ENCODE measurements around the gene HARS2.

HARS2 gene

DNA sequence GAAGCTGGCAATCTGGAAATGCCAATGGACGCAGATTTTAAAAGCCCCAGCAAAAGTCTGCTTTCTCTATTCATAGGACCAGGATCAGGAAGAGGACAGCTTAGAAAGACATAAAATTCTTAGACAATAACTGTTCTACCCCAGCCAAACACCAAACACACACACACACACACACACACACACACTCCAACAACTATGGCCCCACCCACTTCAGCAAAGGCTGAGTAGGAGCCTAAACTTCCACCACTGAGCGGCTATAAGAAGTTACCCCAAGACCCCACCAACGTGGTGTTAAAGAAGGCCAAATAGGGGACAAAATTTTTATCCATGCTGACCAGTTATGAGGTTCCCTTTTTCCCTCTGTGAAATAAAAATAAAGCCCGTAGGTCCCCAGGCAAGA, 41.8 kb downstream of the HARS2 start:
- Histone ChIP-seq H3K4me3 (ENCODE audit: low read length) (no peak overlapping the region), H3K79me2 (ENCODE audit: control insufficient read depth, low read length) (no peaks in the 10 kb centered on the region), H3F3A (ENCODE audit: control insufficient read depth, insufficient read depth) (no peaks in the 10 kb centered on the region), H3K9me2 (replicated peaks; ENCODE audit: control insufficient read depth, low read length) (no peaks in the 10 kb centered on the region), H3K36me3 (ENCODE audit: control insufficient read depth, low read length) (no peaks in the 10 kb centered on the region), H3K27me3 (ENCODE audit: control insufficient read depth, low read length) (peaks cover 16% of the 10 kb centered on the region), H3K9me3 (ENCODE audit: control insufficient read depth, insufficient read depth, low read length) (no peaks in the 10 kb centered on the region), H3K27ac (ENCODE audit: low read depth, low read length) (no peak overlapping the region), H3K4me2 (ENCODE audit: low read length) (no peak overlapping the region), H3K4me1 (ENCODE audit: control insufficient read depth, low read length) (no peaks in the 10 kb centered on the region), H4K20me1 (ENCODE audit: control insufficient read depth, insufficient read depth, low read depth, low read length) (no peaks in the 10 kb centered on the region)
- TF ChIP-seq, protein P1, sequence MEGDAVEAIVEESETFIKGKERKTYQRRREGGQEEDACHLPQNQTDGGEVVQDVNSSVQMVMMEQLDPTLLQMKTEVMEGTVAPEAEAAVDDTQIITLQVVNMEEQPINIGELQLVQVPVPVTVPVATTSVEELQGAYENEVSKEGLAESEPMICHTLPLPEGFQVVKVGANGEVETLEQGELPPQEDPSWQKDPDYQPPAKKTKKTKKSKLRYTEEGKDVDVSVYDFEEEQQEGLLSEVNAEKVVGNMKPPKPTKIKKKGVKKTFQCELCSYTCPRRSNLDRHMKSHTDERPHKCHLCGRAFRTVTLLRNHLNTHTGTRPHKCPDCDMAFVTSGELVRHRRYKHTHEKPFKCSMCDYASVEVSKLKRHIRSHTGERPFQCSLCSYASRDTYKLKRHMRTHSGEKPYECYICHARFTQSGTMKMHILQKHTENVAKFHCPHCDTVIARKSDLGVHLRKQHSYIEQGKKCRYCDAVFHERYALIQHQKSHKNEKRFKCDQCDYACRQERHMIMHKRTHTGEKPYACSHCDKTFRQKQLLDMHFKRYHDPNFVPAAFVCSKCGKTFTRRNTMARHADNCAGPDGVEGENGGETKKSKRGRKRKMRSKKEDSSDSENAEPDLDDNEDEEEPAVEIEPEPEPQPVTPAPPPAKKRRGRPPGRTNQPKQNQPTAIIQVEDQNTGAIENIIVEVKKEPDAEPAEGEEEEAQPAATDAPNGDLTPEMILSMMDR (IDR thresholded peaks at IDR 0.05; ENCODE audit: low read depth, low read length, poor library complexity, severe bottlenecking) = no peak
- TF ChIP-seq EZH2phosphoT487 (IDR thresholded peaks at IDR 0.05; ENCODE audit: borderline replicate concordance, low read length) = no peak

DNA sequence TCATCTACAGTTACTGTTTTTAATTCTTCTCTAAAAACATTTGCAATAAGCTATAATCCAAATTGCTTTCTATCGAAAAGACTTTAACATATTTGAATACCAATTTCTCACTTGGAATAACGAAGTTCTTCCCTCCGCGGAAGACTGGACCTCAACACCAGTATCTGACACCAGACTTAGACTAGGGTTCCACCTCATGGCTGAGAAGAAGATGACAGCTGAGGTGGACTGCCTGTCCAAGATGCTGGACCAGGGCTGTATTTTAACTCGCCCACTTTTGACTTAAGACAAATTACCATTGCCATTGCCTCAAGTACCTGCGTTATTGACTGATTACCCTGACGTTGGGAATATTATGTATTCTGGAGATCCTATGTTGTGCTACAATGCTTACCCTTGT, 43.1 kb downstream of the HARS2 start:
- Histone ChIP-seq H3K79me2 (ENCODE audit: control insufficient read depth, low read length) (no peaks in the 10 kb centered on the region), H3F3A (ENCODE audit: control insufficient read depth, insufficient read depth) (no peaks in the 10 kb centered on the region), H3K4me2 (ENCODE audit: low read length) (no peak overlapping the region), H4K20me1 (ENCODE audit: control insufficient read depth, insufficient read depth, low read depth, low read length) (no peaks in the 10 kb centered on the region), H3K4me3 (ENCODE audit: low read length) (no peak overlapping the region), H3K36me3 (ENCODE audit: control insufficient read depth, low read length) (no peaks in the 10 kb centered on the region), H3K27me3 (ENCODE audit: control insufficient read depth, low read length) (peaks cover 16% of the 10 kb centered on the region), H3K27ac (ENCODE audit: low read depth, low read length) (no peak overlapping the region), H3K9me2 (replicated peaks; ENCODE audit: control insufficient read depth, low read length) (no peaks in the 10 kb centered on the region), H3K9me3 (ENCODE audit: control insufficient read depth, insufficient read depth, low read length) (no peaks in the 10 kb centered on the region), H3K4me1 (ENCODE audit: control insufficient read depth, low read length) (no peaks in the 10 kb centered on the region)
- no peak for TF ChIP-seq EZH2phosphoT487 (IDR thresholded peaks at IDR 0.05; ENCODE audit: borderline replicate concordance, low read length)
- TF ChIP-seq, protein P1 (IDR thresholded peaks at IDR 0.05; ENCODE audit: low read depth, low read length, poor library complexity, severe bottlenecking) = no peak

DNA sequence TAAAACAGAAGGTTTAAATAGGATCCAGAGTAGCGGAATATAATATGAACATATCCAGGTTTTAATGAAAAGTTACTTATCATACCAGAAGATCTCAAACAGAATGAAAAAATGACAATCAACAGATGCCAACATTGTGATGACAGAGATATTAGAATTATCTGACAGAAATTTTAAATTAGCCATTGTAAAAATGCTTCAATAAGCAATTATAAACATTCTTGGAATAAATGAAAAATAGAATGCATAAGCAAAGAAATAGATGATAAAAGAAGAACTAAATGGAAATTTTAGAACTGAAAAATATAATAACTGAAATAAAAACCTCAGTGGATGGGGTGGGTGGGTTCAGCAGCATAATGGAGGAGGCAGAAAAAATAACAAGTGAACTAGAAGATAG, 46.2 kb downstream of the HARS2 start:
- Histone ChIP-seq H3K27me3 (ENCODE audit: control insufficient read depth, low read length) (peaks cover 16% of the 10 kb centered on the region), H3K9me3 (ENCODE audit: control insufficient read depth, insufficient read depth, low read length) (no peaks in the 10 kb centered on the region), H4K20me1 (ENCODE audit: control insufficient read depth, insufficient read depth, low read depth, low read length) (no peaks in the 10 kb centered on the region), H3K4me2 (ENCODE audit: low read length) (no peak overlapping the region), H3K79me2 (ENCODE audit: control insufficient read depth, low read length) (no peaks in the 10 kb centered on the region), H3K4me1 (ENCODE audit: control insufficient read depth, low read length) (no peaks in the 10 kb centered on the region), H3K4me3 (ENCODE audit: low read length) (no peak overlapping the region), H3K36me3 (ENCODE audit: control insufficient read depth, low read length) (no peaks in the 10 kb centered on the region), H3K27ac (ENCODE audit: low read depth, low read length) (no peak overlapping the region), H3F3A (ENCODE audit: control insufficient read depth, insufficient read depth) (no peaks in the 10 kb centered on the region), H3K9me2 (replicated peaks; ENCODE audit: control insufficient read depth, low read length) (no peaks in the 10 kb centered on the region)
- TF ChIP-seq, protein P1 (IDR thresholded peaks at IDR 0.05; ENCODE audit: low read depth, low read length, poor library complexity, severe bottlenecking) = no peak
- TF ChIP-seq EZH2phosphoT487 (IDR thresholded peaks at IDR 0.05; ENCODE audit: borderline replicate concordance, low read length) = no peak

DNA sequence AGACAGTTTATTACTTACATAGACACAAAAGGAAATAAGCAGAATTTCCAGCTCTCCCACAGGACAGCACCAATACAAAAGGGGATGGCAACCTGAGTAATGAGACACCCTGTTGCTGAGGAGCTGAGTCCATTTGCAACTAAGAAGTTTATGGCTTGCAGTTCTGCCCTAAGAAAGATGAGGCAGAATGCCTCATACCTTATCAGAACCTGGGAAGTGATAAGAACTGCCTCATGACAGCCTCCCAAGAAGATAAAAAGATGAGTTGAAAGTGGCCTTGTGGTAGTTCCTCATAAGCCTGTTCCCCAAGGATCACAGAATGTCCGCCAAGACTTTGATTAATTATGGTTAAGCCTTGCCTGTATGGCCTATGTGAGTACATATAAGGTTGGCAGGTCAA, 50.7 kb downstream of the HARS2 start:
- Histone ChIP-seq H3F3A (ENCODE audit: control insufficient read depth, insufficient read depth) (no peaks in the 10 kb centered on the region), H3K9me2 (replicated peaks; ENCODE audit: control insufficient read depth, low read length) (no peaks in the 10 kb centered on the region), H3K4me3 (ENCODE audit: low read length) (no peak overlapping the region), H3K79me2 (ENCODE audit: control insufficient read depth, low read length) (no peaks in the 10 kb centered on the region), H3K4me2 (ENCODE audit: low read length) (no peak overlapping the region), H3K36me3 (ENCODE audit: control insufficient read depth, low read length) (no peaks in the 10 kb centered on the region), H3K27me3 (ENCODE audit: control insufficient read depth, low read length) (no peaks in the 10 kb centered on the region), H3K9me3 (ENCODE audit: control insufficient read depth, insufficient read depth, low read length) (no peaks in the 10 kb centered on the region), H3K27ac (ENCODE audit: low read depth, low read length) (no peak overlapping the region), H4K20me1 (ENCODE audit: control insufficient read depth, insufficient read depth, low read depth, low read length) (no peaks in the 10 kb centered on the region), H3K4me1 (ENCODE audit: control insufficient read depth, low read length) (no peaks in the 10 kb centered on the region)
- TF ChIP-seq, protein P1 (IDR thresholded peaks at IDR 0.05; ENCODE audit: low read depth, low read length, poor library complexity, severe bottlenecking) = no peak
- TF ChIP-seq EZH2phosphoT487 (IDR thresholded peaks at IDR 0.05; ENCODE audit: borderline replicate concordance, low read length) = no peak

All from DOHH2 (cell line).